Colon (tissue), 2 donors: ENCODE measurements around the gene CD177.
"Not testable (repeated sequence)": the region's sequence is repeated elsewhere in the genome, so short reads cannot be mapped to it uniquely, and the experiment has no call there.

Experiments
- FAIRE-seq: peaks from 2 replicates; lab custom pipeline; 2012; peaks lifted over from hg19 to GRCh38; lab: Jason Lieb, UNC
- donor health status: control.
- donor health status: control.

CD177 gene

DNA sequence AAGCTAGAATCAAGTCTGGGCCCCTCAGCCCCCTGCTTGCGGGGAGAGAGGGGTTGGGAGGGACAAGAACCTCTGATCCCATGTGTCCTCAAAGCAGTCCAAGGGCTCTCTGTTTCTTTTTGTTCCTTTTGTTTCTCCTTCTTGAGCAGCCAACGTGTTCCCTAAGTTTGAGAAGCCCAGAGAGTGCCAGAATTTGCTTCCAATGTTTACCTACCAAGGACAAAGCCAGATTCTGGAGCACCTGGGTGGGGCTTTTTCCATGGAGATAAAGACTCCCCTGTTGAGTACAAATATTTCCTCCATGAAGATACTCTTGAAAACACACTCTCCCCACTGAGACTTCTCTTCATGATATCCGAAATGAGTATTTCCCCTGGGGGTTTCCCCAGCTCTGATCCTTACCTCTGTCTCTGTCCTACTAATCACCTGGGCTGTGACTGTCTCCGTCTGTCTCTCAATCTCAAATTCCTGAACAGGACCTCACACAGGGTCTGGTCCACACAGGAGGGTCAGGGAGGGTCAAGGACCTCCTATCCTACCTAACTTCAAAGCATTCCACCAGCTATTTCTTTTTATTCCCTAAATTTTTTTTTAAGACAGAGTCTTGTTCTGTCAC lies 27.4 kb downstream of the CD177 start:
- no peak for FAIRE-seq

GRCh38 chr19:43382586-43383216 lies 29.2 kb downstream of the CD177 start:
- FAIRE-seq, result not testable (repeated sequence)

- FAIRE-seq, result not testable (repeated sequence)
These were observed 29.8 kb downstream of the CD177 start for GRCh38 chr19:43383254-43383653.

GRCh38 chr19:43383759-43384158 lies 30.3 kb downstream of the CD177 start:
- not testable (repeated sequence) for FAIRE-seq

DNA sequence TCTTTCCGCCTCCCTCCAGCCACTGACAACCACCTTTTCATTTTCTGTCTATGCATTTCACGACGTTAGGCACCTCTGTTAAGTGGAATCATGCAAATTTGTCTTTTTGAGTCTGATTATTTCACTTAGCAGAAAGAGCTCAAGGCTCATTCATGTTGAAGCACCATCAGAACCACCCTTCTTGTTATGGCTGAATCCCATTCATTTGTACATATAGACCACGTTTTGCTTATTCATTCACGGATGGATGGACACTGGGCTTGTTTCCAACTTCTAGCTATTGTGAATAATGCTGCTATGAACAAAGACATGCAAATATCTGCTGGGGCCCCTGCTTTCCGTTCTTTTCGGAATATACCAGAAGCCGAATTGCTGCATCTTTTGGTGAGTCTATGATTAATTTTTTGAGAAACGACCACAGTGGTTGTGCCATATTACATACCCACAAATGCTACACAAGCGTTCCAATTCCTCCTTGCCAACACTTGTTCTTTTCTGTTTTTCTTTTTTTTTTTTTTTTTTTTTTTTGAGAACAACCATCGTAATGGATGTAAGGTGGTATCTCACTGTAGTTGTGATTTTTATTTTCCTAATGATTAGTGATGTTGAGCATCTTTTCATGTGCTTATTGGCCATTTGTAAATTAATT lies 37.5 kb downstream of the CD177 start:
- not testable (repeated sequence) for FAIRE-seq

GRCh38 chr19:43391552-43391935 lies 38.1 kb downstream of the CD177 start:
- FAIRE-seq, result not testable (repeated sequence)

DNA sequence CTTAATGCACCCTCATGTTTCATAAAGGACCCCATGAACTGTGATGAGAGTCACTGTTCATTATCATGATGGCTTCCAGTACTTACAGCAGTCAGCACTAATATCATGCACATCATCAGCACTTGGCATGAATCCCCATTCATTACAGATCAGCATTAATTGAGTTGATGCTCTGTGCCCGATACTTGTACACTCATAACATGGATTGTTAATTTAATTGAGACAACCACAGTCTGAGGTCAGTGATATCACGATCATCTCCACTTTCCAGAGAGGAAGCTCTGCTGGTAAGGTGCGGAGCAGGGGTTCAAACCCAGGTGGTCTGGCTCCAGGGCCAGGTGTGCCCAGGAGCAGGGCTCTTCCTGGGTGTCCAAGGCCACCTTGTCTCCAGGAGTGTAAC lies 40.0 kb downstream of the CD177 start:
- not testable (repeated sequence) for FAIRE-seq

DNA sequence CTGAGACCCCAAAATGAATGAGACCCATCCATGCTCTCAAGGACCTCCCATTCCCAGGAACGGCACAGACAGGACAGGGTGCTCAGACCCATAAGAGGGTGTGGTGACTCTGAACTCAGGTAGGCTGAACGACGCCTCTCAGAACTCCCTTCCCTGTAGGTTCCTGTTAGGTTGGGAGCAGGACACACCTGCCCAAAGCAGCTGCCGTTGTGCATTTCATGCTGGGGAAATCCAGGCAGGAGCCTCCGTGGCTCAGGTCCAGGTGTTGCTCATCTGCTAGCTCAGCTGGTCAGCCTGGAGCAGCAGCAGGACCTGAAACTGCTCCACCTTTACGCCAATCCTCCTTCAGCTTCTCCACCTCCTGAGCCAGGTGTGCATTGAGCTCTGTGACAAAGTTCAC lies 42.1 kb downstream of the CD177 start:
- FAIRE-seq, result no peak

GRCh38 chr19:43406297-43406696 lies 52.8 kb downstream of the CD177 start:
- FAIRE-seq, result no peak

DNA sequence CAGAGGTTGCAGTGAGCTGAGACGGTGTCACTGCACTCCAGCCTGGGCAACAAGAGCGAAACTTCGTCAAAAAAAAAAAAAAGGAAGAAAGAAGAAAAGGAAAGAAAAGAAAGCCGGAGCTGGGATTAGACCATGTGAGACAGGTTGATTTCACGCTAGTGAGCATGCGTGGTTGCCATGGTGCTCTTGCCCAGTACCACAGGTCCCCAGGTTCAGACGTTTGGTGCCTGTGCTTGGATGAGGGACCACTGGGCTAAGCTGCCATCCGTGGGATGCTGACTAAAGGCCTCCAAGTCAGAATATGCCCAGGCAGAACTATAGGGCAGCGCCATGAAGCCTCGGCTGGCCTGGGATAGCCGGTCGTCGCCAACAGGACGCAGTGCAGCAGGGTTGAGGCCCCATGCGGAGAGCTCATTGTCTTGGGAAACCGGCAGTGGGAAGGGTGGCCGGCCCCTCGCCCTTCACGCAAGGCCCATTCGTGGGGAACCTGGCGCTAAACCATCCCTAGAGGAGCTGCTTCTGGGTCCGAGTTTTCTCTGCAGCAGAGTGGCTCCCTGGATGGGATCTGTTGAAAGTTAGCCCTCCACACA lies 54.0 kb downstream of the CD177 start:
- FAIRE-seq, result no peak

GRCh38 chr19:43408043-43408442 lies 54.6 kb downstream of the CD177 start:
- no peak for FAIRE-seq

GRCh38 chr19:43409415-43409814 lies 55.9 kb downstream of the CD177 start:
- FAIRE-seq, result no peak

DNA sequence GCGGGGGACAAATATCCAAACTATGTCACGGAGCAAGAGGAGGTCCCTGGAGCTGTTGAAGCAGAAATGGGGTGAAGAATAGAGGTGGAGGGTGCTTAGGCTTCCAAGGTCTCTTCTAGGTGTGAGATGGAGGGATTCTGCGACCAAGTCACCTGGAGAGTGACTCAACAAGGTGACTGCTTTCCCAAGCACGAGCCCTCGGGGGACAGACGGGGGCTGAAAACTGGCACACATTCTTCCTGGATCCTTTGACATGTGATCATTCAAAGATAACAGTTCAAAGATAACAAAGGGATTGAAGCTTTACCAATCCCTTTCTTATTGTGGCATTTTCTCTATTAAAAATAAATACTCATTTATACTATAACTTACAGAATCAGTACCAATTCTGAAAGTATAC lies 59.0 kb downstream of the CD177 start:
- FAIRE-seq, result no peak
